GM18861 (cell line): ENCODE data around the gene NRXN2.

Experiments used
- ATAC-seq: cut with Tn5 transposase; IDR thresholded peaks from one replicate; pipeline ENCODE4 v1.9.1; 2021; ENCODE audit not compliant: unreplicated experiment

Gene NRXN2

DNA sequence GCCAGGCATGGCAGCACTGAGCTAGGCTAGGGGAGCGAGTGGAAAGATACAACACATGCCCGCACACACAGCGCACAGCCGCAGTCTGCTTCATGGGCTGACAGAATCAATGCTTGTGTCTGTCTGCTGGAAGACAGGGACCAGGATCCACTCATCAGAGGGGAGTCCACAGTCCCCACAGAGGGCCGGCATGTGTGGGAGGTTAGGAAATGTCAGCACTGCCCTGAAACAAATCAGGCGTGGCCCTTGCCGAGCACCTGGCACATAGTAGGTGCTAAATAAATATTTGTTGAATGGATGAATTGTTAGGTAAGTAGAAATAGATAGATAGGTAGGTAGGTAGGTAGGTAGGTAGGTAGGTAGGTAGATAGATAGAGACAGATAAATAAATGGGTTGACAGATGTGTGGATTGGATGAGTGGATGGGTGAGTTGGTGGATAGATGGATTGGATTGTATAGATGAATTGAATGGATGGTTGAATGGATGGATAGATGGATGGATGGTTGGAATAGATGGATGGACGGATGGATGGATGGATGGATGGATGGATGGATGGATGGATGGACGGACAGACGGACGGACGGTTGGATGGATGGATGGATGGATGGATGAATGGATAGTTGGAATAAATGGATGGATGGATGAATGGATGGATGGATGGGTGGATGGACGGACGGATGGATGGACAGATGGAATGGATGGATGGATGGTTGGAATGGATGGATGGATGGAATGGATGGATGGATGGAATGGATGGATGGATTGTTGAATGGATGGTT, 128.6 kb downstream of the NRXN2 start:
- ATAC-seq, result no peak

DNA sequence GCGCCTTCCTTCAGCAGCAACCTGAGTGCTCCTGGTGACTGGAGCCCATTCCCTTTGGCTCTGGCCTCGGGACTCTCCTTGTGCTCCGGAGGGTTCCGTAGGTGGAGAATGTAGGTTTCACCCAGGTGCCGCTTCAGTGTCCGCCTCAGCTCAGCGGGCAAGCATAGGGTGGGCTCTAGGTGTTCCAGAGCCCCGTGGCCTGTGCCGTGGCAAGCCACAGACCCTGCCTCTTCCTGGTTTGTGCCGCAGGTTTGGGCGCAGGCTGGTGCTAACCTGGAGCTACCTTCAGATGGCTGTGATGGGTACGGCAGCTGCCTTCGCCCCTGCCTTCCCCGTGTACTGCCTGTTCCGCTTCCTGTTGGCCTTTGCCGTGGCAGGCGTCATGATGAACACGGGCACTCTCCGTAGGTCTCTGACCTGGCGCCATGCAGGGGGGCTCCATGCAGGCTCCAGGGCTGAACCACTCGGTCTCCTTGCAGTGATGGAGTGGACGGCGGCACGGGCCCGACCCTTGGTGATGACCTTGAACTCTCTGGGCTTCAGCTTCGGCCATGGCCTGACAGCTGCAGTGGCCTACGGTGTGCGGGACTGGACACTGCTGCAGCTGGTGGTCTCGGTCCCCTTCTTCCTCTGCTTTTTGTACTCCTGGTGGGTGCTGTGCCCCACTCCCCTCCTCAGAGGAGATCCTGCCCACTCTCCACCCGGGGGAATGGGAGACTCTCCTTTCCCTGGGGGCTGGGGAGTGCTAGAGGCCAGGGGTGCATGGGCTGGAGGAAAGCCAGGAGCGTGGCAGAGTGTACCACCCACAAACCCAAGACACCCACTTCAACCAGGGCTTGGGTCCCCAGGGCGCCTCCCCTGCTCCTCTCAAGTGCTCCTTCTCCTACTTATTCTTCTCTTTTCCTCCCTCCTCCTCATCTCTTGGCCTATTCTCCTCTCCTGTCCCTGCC, 129.6 kb downstream of the NRXN2 start:
- no peak for ATAC-seq

DNA sequence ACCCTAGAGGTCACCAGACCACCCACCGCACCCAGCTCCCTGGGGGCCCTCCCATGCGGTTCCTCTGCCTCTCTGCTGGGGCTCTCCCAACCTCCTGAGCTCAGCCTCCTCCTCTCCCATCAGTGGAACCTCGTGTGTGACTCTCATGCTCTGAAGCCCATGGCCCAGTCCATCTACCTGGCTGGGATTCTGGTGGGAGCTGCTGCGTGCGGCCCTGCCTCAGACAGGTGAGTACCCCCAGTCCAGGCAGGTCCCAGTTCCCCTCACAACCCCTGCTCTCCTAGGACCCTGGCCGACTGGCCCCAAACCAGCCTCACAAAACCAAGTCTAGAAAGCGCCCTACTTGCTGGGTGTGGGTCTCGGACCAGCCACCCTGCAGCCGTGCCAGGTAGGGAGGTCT, 130.3 kb downstream of the NRXN2 start:
- ATAC-seq, result no peak

DNA sequence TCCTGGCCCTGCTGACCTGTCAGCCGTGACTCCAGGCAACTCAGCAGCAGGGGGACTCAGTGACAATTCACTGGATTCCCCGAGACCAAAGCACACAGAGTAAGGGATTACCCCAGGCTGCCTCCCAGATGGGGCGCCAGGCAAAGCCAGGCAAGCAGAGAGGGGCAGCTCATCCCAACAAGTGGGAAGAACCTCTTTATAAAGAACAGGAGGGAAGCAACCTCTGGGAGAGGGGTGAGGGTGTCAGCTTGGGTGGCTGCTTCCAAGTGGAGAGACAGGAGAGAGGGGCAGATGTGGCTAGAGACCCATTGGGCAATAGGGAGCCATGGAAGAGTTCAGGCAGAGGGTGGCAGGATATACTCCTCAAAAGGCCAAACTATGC, 130.8 kb downstream of the NRXN2 start:
- no peak for ATAC-seq

DNA sequence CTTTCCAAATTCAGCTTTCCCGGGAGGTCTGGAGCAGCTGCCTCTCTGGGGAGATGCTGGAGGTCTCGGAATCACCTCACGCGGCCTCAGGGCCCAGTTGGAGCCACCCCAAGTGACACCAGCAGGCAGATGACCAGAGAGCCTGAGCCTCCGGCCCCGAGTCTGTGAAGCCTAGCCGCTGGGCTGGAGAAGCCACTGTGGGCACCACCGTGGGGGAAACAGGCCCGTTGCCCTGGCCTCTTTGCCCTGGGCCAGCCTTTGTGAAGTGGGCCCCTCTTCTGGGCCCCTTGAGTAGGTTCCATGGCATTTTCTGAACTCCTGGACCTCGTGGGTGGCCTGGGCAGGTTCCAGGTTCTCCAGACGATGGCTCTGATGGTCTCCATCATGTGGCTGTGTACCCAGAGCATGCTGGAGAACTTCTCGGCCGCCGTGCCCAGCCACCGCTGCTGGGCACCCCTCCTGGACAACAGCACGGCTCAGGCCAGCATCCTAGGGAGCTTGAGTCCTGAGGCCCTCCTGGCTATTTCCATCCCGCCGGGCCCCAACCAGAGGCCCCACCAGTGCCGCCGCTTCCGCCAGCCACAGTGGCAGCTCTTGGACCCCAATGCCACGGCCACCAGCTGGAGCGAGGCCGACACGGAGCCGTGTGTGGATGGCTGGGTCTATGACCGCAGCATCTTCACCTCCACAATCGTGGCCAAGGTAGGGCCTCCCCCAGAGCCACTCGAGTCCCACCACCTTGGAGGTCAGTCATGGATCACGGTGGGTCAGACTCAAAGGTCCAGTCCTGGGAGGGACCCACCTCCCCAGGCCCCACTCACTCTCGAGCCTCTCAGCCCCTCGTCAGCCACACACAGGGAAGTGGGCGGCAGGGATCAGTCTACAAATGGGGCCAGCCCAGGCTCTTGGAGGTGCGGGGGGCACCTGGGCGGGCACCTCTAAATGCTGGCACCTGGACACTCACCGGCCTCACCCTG, 131.5 kb downstream of the NRXN2 start:
- no peak for ATAC-seq

DNA sequence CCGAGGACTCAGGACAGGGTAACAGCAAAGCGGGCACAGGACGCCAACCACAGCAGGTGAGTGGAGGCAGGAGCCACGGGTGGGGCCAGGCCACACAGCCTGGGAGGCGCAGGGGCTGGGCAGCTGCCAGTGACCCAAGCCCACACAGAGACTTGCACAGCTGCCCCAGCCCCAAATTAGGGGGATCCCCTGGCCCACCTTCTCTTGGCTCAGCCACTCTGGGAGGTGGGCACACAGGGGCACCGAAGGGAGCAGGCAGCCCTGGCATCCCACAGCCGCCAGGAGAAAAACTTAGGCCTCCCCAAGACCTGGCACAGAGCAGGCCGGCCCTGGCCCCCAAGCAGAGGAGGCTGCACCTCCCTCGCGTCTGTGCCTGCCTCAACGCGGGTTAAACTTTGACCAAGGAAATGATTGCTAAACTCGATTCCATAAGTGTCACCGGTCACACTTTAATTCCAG, 132.2 kb downstream of the NRXN2 start, which contains the start of gene SLC22A12:
Gene SLC22A12, plus strand, starts transcription at position 458 of the 459 bp plus-strand sequence. CDS start 337 bp downstream, outside the sequence.
- no peak for ATAC-seq

DNA sequence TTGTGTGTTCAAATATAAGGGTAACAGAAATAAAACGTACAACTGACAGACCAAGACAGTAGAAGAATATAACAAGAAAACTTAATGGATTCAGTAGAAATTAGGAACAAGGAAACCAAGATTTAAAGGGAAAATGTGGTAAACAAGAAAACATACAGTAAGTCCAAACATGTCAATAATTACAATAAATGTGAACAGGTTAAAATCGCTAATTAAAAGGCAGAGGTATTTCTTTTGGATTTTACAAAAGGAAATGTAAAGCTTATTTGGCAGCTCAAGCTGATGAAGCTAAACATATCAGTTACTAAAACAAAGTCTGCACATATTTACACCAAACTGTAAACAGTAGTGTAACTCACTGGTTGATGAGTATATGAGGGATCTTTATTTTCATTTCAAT, 134.3 kb downstream of the NRXN2 start:
- ATAC-seq, result no peak

DNA sequence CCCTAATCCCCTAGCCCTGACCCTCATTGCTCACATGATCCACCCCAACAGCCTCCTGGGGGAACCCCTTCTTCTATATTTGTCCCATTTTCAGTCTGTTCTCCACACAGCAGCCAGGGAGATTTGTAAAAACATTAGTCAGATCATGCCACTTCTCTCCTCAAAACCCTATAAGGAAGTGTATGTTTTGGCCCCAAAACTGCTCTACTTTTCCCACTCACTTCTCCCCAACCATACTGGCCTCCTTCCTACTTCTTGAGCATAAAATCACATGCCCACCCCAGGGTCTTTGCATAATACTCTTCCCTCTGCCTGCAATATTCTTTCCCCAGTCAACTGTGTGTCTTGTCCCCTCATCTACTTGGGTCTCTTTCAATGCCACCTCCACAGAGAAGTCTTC, 136.6 kb downstream of the NRXN2 start:
- ATAC-seq, result no peak

DNA sequence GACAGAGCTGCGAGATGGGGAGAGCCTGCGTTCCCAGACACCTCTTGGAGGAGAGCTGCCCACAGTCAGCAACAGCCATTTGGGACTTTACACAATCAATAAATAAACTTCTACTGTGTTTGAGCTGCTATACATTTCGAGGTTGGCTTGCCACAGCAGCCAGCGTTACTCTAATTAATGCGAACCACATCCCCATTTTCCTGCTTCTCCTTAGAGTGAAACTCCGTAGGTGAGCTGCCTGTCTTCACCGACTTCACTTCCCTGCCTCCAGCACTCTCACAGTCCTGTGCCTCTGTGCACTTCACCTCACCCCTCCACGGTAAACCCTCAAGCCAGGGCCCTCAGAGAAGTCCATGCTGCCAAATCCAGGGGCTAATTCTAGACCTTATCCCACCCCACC, 137.8 kb downstream of the NRXN2 start:
- no peak for ATAC-seq

DNA sequence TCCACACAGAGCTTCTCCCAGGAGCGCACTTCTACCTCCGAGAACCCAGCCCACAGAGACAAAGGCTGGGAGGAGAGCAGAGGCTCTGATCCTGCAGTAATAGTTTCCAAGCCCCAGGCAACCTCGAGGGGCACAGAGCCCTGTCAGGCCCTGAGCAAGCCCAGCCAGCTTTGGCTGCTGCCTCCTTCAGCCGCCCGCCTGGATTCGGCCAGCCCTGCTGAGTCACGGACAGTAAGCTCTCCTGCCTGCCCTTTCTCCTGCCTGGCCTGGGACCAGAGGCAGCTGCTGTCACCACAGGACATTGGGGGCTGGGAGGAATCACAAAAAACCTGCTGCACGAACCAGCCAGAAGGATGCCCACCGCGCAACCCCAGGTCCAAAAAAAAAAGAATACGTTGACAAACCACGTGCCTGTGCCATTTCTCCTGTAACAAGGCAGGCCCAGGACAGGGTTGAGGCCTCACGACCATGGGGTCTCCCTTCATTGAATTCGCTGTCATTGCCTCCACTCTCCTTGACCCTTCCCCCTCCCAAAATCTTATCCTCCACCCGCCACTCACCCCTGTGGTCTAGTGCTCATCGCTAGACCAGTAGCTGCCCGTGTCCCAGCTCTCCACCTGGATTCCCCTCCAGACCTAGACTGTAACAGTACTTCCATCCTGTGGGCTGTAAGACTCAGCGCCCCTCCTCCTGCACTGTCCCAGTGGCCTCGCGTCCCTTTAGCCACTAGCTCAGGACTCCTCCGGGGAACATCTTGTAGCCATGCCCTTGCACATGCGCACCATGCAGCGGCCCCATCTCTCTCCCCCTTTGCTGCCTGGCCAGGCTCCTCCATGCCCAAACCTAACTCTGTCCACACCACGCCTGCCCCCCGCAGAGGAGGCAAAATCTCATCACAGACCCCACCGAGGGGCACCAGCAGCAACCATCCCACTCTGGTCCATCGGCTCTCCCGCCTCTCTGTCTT, 139.4 kb downstream of the NRXN2 start:
- no peak for ATAC-seq

DNA sequence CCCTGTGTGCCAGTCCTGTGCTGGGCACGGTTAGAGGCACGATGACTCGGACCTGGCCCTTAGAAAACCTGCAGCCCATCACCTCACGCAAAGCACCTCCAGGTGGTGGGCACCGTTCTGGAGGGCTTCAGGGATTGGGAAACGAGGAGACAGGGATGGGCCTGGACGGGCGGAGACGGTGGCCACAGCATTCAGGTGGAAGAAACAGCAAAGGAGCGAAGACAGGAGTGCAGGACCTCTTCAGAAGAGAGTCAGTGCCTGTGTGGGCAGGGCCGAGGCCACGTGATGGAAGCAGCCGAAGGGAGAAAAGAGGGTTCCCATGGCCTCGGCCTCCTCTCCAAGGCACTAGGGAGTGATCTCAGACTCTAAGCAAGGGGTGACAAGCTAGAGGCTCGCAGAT, 140.1 kb downstream of the NRXN2 start:
- ATAC-seq, result no peak

DNA sequence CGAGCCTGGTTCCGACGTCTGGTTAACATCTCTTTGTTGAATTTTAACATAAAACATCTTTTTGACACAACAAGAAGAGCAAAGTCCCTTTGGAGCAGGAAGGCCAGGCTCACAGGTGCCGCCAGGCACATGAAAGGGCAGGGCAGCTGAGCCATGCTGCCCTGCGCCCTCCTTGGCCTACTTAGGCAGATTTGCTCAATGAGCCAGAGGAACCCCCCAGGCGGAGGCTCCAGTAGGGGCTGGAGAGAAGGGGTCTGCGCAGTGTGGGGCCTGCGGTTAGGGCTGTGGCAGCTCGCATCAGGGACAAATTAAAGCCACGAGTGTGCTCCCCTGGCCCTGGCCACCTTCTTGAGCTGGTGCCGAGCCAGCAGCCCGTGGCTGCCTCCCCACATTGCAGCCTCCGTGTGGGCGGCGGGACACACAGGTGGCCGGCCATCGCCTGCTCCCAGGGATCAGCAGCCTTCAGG, 141.9 kb downstream of the NRXN2 start:
- ATAC-seq, result no peak

DNA sequence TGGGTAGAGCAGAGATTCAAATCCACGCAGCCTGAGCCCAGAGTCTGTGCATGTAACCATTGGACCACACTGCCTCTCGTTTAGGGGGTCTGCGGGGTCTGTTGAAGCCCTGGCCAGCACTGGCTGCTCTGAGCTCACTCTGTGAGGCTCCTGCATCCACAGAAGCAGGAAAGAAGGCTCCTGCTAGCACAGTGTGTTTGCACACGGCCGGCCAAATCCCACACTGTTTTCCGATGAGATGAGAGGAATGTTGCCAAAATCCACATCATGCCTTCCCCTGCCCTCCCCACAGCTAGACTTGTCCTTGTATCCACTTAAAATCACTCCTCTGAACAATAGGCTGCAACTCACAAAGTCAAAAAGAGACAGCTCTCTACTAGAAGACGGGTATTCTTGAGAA, 142.6 kb downstream of the NRXN2 start:
- ATAC-seq, result no peak

DNA sequence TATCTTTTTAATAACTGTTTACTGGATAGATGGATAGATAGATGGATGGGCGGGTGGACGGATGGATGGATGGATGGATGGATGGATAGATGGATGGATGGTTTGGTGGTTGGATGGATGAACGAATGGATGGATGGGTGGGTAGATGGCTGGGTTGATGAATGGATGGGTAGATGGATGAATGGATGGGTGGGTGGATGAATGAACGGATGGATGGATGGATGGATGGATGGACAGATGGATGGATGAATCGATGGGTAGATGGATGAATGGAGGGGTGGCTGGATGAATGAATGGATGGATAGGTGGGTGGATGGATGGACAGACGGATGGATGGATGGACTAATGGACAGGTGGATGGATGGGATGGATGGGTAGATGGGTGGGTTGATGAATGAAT, 145.8 kb downstream of the NRXN2 start:
- ATAC-seq, result no peak

DNA sequence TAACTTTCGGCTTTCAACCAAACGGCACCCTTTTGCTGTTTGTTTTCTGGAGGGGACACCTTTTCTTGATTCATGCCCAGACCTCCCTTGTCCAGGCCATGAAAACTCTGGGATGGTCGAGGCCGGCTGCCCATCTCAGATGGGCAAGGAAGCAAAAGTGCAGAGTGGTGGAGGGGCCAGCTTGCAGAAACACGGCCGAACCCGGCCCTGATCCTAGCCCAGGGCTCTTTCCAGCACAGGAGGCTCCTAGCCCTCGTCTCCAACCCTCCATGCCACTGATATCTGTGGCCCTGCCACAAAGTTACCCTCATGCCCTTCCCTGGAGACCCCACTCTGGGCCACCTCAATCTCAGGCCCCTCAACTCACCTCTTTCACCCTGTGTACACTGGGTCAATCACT, 150.9 kb downstream of the NRXN2 start:
- ATAC-seq, result no peak

DNA sequence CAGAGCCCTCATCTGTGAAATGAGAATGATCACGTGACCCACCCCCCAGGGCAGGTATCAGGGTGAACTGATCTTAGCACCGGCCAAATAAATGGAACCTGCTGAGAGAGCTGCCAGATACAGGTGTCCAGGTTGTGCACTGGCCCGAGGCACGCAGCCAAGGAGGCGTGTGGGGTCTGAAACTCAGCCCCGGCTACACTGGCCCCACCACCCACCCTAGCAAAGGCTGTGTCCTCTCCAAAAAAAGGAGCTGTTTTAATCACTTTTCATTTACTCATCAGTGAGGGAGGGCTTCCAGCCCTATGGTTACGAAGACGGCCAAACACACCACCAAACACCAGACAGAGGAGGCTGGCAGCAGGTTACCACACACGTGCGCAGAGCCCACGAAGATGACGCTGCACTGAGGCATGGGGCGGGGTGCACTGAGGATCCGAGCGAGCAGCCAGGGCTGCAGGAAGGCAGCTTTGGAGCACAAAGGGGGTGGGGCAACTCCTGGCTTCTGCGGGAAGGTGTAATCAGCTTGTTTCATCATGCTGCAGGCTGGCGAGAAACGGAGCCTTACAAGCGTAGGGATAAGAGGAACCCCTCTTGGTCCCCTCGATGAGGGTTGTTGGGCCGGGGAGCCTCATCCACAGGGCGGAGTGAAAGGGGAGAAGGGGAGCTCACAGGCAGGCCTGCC, 151.4 kb downstream of the NRXN2 start:
- no peak for ATAC-seq

DNA sequence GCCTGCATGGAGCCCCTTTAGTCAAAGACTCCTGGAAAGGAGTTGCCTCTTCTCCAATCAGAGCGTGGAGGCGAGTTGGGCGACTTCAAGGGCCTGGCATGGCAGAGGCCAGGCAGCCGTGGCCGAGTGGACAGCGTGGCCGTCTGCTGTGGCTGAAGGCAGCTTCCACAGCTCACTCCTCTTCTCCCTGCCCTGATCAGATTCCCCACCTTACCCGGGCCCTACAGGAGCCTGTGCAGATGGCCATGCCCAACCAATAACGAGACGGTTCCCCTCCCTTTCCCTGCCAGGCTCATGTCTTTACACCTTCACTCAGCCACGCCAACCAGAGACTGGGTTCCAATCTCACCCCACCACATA, 152.0 kb downstream of the NRXN2 start:
- no peak for ATAC-seq

DNA sequence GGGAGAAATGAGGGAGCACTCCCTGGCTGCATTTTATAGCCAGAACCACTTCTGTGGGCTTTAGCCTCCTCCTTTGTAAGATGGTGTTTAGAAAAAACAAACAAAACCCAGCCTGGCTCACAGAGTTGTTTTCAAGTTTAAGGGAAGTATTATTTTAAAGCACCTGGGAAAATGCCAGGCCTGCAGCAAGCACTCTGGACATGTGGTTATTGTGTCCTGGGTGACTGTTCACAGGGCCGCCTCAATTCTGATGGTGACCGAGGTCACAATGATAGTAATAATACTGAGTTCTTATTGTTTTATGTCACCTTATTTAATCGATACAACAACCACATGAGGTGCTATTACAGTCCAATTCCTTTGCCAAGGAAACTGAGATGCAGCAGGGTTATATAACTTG, 152.7 kb downstream of the NRXN2 start:
- no peak for ATAC-seq
